ENCODE data around the gene MT1M.
"Not testable (repeated sequence)": the region's sequence is repeated elsewhere in the genome, so short reads cannot be mapped to it uniquely, and the experiment has no call there.

MT1M gene

GRCh38 chr16:56632156-56632847 lies at the start of gene MT1M:
Gene MT1M (plus strand): TSS chr16:56632659. CDS start chr16:56632732, 73 bp downstream.
- DNase-seq (ENCODE audit: insufficient read length, low spot score) (no peak), FAIRE-seq (no peak)
- TF ChIP-seq CTCF (IDR thresholded peaks at IDR 0.05; ENCODE audit: insufficient read depth, missing control alignments) = no peak

- not testable (repeated sequence) for DNase-seq (ENCODE audit: insufficient read length, low spot score); FAIRE-seq
These were observed 49.5 kb upstream of the MT1M start for GRCh38 chr16:56582911-56583310.

GRCh38 chr16:56583351-56584168 lies 48.9 kb upstream of the MT1M start:
- no peak for TF ChIP-seq CTCF (IDR thresholded peaks at IDR 0.05; ENCODE audit: insufficient read depth, missing control alignments)
- FAIRE-seq = no peak
- no peak for DNase-seq (ENCODE audit: insufficient read length, low spot score)

- TF ChIP-seq CTCF (IDR thresholded peaks at IDR 0.05; ENCODE audit: insufficient read depth, missing control alignments) = no peak
- DNase-seq (ENCODE audit: insufficient read length, low spot score) = no peak
- FAIRE-seq = no peak
These were observed 48.2 kb upstream of the MT1M start for GRCh38 chr16:56584276-56584675.

GRCh38 chr16:56588781-56589140 lies 43.7 kb upstream of the MT1M start:
- FAIRE-seq (no peak), DNase-seq (ENCODE audit: insufficient read length, low spot score) (no peak)

GRCh38 chr16:56589141-56590039 lies 43.1 kb upstream of the MT1M start, which contains the start of gene MT3:
Gene MT3 (plus strand): TSS chr16:56589528. CDS start chr16:56589591, 63 bp downstream.
- TF ChIP-seq CTCF (IDR thresholded peaks at IDR 0.05; ENCODE audit: insufficient read depth, missing control alignments) = no peak
- no peak for FAIRE-seq
- no peak for DNase-seq (ENCODE audit: insufficient read length, low spot score)

More at GRCh38 chr16:56588781-56589140, 43.7 kb upstream of the MT1M start:
- no peak for TF ChIP-seq CTCF (IDR thresholded peaks at IDR 0.05; ENCODE audit: insufficient read depth, missing control alignments)

- DNase-seq (ENCODE audit: insufficient read length, low spot score) (no peak), FAIRE-seq (no peak)
- no peak for TF ChIP-seq CTCF (IDR thresholded peaks at IDR 0.05; ENCODE audit: insufficient read depth, missing control alignments)
These were observed 40.9 kb upstream of the MT1M start for GRCh38 chr16:56591377-56592060.

Data from D721Med (cell line).